HG02623 (cell line): ENCODE data around the gene ECI1.
A peak's percentile ranks its signal among the peaks of the same experiment; 100 is the strongest.
"Not testable (repeated sequence)": the region's sequence is repeated elsewhere in the genome, so short reads cannot be mapped to it uniquely, and the experiment has no call there.

Source experiments
- ATAC-seq: cut with Tn5 transposase; IDR thresholded peaks from one replicate; pipeline ENCODE4 v1.9.1; 2021; ENCODE audit warnings: moderate library complexity; ENCODE audit not compliant: unreplicated experiment

The ECI1 gene

GRCh38 chr16:2280981-2281542 lies 29.7 kb upstream of the ECI1 start:
- no peak for ATAC-seq

- ATAC-seq = no peak
These were observed 29.1 kb upstream of the ECI1 start for GRCh38 chr16:2280461-2280860.

- no peak for ATAC-seq
These were observed 27.8 kb upstream of the ECI1 start for GRCh38 chr16:2278956-2279800.

- ATAC-seq = no peak
These were observed 26.9 kb upstream of the ECI1 start for GRCh38 chr16:2278272-2278608.

GRCh38 chr16:2277466-2278271 lies 26.3 kb upstream of the ECI1 start:
- ATAC-seq = no peak

GRCh38 chr16:2276368-2277195 lies 25.2 kb upstream of the ECI1 start:
- no peak for ATAC-seq

GRCh38 chr16:2275476-2276367 lies 24.3 kb upstream of the ECI1 start:
- ATAC-seq = no peak

GRCh38 chr16:2273931-2274330 lies 22.5 kb upstream of the ECI1 start:
- ATAC-seq = no peak

GRCh38 chr16:2273484-2273883 lies 22.1 kb upstream of the ECI1 start:
- ATAC-seq = no peak

- ATAC-seq = no peak
These were observed 20.6 kb upstream of the ECI1 start for GRCh38 chr16:2271848-2272461.

- no peak for ATAC-seq
These were observed 19.4 kb upstream of the ECI1 start for GRCh38 chr16:2270588-2271470.

- no peak for ATAC-seq
These were observed 18.7 kb upstream of the ECI1 start for GRCh38 chr16:2270070-2270462.

- ATAC-seq = peak; percentile 77
These were observed 16.7 kb upstream of the ECI1 start, which contains the start of gene RNPS1 for GRCh38 chr16:2267913-2268666. Gene RNPS1, minus strand, starts transcription at chr16:2268126. Its CDS starts 3,483 bp downstream, at chr16:2264643.

GRCh38 chr16:2267505-2267912 lies 16.1 kb upstream of the ECI1 start:
- peak; percentile 43 for ATAC-seq

- not testable (repeated sequence) for ATAC-seq
These were observed 15.5 kb upstream of the ECI1 start for GRCh38 chr16:2266887-2267286.

- not testable (repeated sequence) for ATAC-seq
These were observed 11.6 kb upstream of the ECI1 start for GRCh38 chr16:2263026-2263425.

GRCh38 chr16:2260250-2260649 lies 8.9 kb upstream of the ECI1 start:
- ATAC-seq = no peak

- not testable (repeated sequence) for ATAC-seq
These were observed 7.1 kb upstream of the ECI1 start for GRCh38 chr16:2258530-2258929.
